Activated CD4-positive, alpha-beta T cell treated with anti-CD3 and anti-CD28 coated beads for 48 hours (primary cell): ENCODE measurements around the gene RPH3AL.
A peak's percentile ranks its signal among the peaks of the same experiment; 100 is the strongest.

ENCODE experiments used
- DNase-seq: peaks from one replicate; pipeline ENCODE4 v3.0.0-alpha.2; 2020

RPH3AL gene

GRCh38 chr17:353213-353837 lies 718 bp upstream of the RPH3AL start:
- DNase-seq = no peak

- no peak for DNase-seq
These were observed 659 bp downstream of the RPH3AL start for GRCh38 chr17:351875-352420.

- no peak for DNase-seq
These were observed 1.2 kb downstream of the RPH3AL start for GRCh38 chr17:351449-351738.

- DNase-seq = no peak
These were observed 1.7 kb downstream of the RPH3AL start for GRCh38 chr17:350706-351448.

- DNase-seq = no peak
These were observed 2.9 kb downstream of the RPH3AL start for GRCh38 chr17:349666-350065.

GRCh38 chr17:348692-349425 lies 3.7 kb downstream of the RPH3AL start:
- no peak for DNase-seq

- DNase-seq = no peak
These were observed 4.6 kb downstream of the RPH3AL start for GRCh38 chr17:348012-348411.

GRCh38 chr17:347309-347899 lies 5.2 kb downstream of the RPH3AL start:
- DNase-seq = no peak

GRCh38 chr17:345992-346785 lies 6.4 kb downstream of the RPH3AL start:
- DNase-seq = no peak

- DNase-seq = no peak
These were observed 7.3 kb downstream of the RPH3AL start for GRCh38 chr17:345261-345660.

- DNase-seq = no peak
These were observed 8.5 kb downstream of the RPH3AL start for GRCh38 chr17:343875-344752.

- no peak for DNase-seq
These were observed 9.4 kb downstream of the RPH3AL start for GRCh38 chr17:343211-343610.

- no peak for DNase-seq
These were observed 12.5 kb downstream of the RPH3AL start for GRCh38 chr17:340074-340473.

- DNase-seq = no peak
These were observed 13.2 kb downstream of the RPH3AL start for GRCh38 chr17:339193-340061.

- no peak for DNase-seq
These were observed 14.0 kb downstream of the RPH3AL start for GRCh38 chr17:338442-339192.

GRCh38 chr17:337866-338265 lies 14.7 kb downstream of the RPH3AL start:
- DNase-seq = no peak

- DNase-seq = no peak
These were observed 15.2 kb downstream of the RPH3AL start for GRCh38 chr17:337453-337852.

- no peak for DNase-seq
These were observed 15.6 kb downstream of the RPH3AL start for GRCh38 chr17:337022-337420.

- DNase-seq = peak; percentile 49
These were observed 16.2 kb downstream of the RPH3AL start for GRCh38 chr17:336110-337021.
